Stomach (tissue), 4 donors: ENCODE data around the gene SIK3.

ENCODE experiments used
- EP300 ChIP-seq: sonication (generic); formaldehyde crosslinking; IDR thresholded peaks from one replicate; pipeline ENCODE4 v1.6.1; 2017; ENCODE audit warnings: antibody characterized with exemption
- POLR2A ChIP-seq, 4 donors: fragments of 450-650 bp; IDR thresholded peaks; one replicate each; pipeline ENCODE4 v1.6.1; 2016; ENCODE audit warnings: antibody characterized with exemption in 4 of 4, control low read depth in 2 of 4, mild to moderate bottlenecking in 1 of 4, moderate library complexity in 1 of 4
- TF ChIP-seq, protein P1 (sequence below), 7 experiments: fragments of 450-650 bp in 4 of 7; fragments of 200-600 bp in 3 of 7; sonication (generic) in 3 of 7; IDR thresholded peaks; one replicate each; pipeline ENCODE4 v1.5.1; 2016 to 2019; ENCODE audit warnings: antibody characterized with exemption in 7 of 7, control low read depth in 2 of 7, mild to moderate bottlenecking in 1 of 7

DNA sequence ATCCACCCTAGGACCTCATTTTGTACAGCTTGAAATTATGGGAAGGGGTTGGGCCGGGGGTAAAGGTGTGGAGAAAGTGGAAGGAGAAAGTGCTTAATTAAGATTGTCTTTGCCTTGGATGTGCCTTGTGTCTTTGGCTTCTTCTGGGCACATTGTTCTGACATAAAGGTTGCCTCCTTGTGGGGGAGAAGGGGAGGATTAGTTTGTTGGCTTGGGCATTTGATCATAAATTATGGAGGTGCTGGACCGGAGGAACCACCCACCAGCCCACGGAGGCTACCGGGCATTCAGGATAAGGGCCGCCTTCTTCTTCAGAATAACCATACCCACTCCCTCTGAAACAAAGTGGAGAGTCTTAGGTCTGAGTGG, 47.1 kb upstream of the SIK3 start:
- TF ChIP-seq, protein P1, sequence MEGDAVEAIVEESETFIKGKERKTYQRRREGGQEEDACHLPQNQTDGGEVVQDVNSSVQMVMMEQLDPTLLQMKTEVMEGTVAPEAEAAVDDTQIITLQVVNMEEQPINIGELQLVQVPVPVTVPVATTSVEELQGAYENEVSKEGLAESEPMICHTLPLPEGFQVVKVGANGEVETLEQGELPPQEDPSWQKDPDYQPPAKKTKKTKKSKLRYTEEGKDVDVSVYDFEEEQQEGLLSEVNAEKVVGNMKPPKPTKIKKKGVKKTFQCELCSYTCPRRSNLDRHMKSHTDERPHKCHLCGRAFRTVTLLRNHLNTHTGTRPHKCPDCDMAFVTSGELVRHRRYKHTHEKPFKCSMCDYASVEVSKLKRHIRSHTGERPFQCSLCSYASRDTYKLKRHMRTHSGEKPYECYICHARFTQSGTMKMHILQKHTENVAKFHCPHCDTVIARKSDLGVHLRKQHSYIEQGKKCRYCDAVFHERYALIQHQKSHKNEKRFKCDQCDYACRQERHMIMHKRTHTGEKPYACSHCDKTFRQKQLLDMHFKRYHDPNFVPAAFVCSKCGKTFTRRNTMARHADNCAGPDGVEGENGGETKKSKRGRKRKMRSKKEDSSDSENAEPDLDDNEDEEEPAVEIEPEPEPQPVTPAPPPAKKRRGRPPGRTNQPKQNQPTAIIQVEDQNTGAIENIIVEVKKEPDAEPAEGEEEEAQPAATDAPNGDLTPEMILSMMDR (IDR thresholded peaks at IDR 0.05): no peak
- no peak for TF ChIP-seq EP300
- TF ChIP-seq POLR2A (IDR thresholded peaks at IDR 0.05): no peak
